Trophoblast cell (in vitro differentiated cells and primary cell): ENCODE measurements around the gene ACBD6.

ENCODE experiments used
- DNase-seq, 2 donors: peaks; one replicate each; pipeline ENCODE4 v3.0.0-alpha.2; 2016
- H2AFZ ChIP-seq: 2 replicates; pipeline ENCODE4 v1.6.1; 2013; ENCODE audit warnings: low read length, moderate library complexity, mild to moderate bottlenecking; ENCODE audit not compliant: insufficient read depth, poor library complexity
- H2AK5ac ChIP-seq: 2 replicates; pipeline ENCODE4 v1.6.1; 2013; ENCODE audit warnings: mild to moderate bottlenecking, low read length
- H2BK120ac ChIP-seq: 2 replicates; pipeline ENCODE4 v1.6.1; 2013; ENCODE audit warnings: low read length, mild to moderate bottlenecking, moderate library complexity; ENCODE audit not compliant: insufficient read depth, poor library complexity
- H2BK12ac ChIP-seq: 2 replicates; pipeline ENCODE4 v1.6.1; 2013; ENCODE audit warnings: mild to moderate bottlenecking, low read length, moderate library complexity
- H2BK5ac ChIP-seq: 2 replicates; pipeline ENCODE4 v1.6.1; 2013; ENCODE audit warnings: low read length, low read depth, moderate library complexity, mild to moderate bottlenecking; ENCODE audit not compliant: poor library complexity
- H3K14ac ChIP-seq: 2 replicates; pipeline ENCODE4 v1.6.1; 2013; ENCODE audit warnings: mild to moderate bottlenecking, low read length
- H3K18ac ChIP-seq: 2 replicates; pipeline ENCODE4 v1.6.1; 2013; ENCODE audit warnings: mild to moderate bottlenecking, low read length
- H3K23ac ChIP-seq: 2 replicates; pipeline ENCODE4 v1.6.1; 2013; ENCODE audit warnings: low read length
- H3K27ac ChIP-seq: 2 replicates; pipeline ENCODE4 v1.5.1; 2013; ENCODE audit warnings: low read depth, mild to moderate bottlenecking, inconsistent platforms, low read length, moderate library complexity
- H3K27me3 ChIP-seq: 2 replicates; pipeline ENCODE4 v1.6.1; 2013; ENCODE audit warnings: inconsistent platforms, mild to moderate bottlenecking, low read length, moderate library complexity; ENCODE audit not compliant: insufficient read depth
- H3K36me3 ChIP-seq, 2 experiments: 1 replicate in 1 of 2; 2 replicates in 1 of 2; pipeline ENCODE4 v1.6.1; 2013; ENCODE audit warnings: low read length in 2 of 2, mild to moderate bottlenecking in 2 of 2, moderate library complexity in 1 of 2; ENCODE audit not compliant: insufficient read depth in 2 of 2, control insufficient read depth in 1 of 2
- H3K4ac ChIP-seq: 2 replicates; pipeline ENCODE4 v1.6.1; 2013; ENCODE audit warnings: low read depth, mild to moderate bottlenecking, low read length, moderate library complexity
- H3K4me1 ChIP-seq, 2 experiments: 1 replicate in 1 of 2; 2 replicates in 1 of 2; pipeline ENCODE4 v1.6.1; 2013; ENCODE audit warnings: low read length in 2 of 2, mild to moderate bottlenecking in 2 of 2, moderate library complexity in 1 of 2; ENCODE audit not compliant: insufficient read depth in 2 of 2, control insufficient read depth in 1 of 2
- H3K4me2 ChIP-seq: 2 replicates; pipeline ENCODE4 v1.6.1; 2013; ENCODE audit warnings: inconsistent platforms, mild to moderate bottlenecking, low read length, moderate library complexity
- H3K4me3 ChIP-seq: 2 replicates; pipeline ENCODE4 v1.5.1; 2013; ENCODE audit warnings: mild to moderate bottlenecking, low read depth, low read length, inconsistent platforms
- H3K79me1 ChIP-seq: one replicate; pipeline ENCODE4 v1.6.1; 2013; ENCODE audit warnings: low read length
- H3K79me2 ChIP-seq: 2 replicates; pipeline ENCODE4 v1.6.1; 2013; ENCODE audit warnings: low read length, mild to moderate bottlenecking; ENCODE audit not compliant: control insufficient read depth, insufficient read depth, poor library complexity
- H3K9ac ChIP-seq: 2 replicates; pipeline ENCODE4 v1.6.1; 2013; ENCODE audit warnings: mild to moderate bottlenecking, low read length
- H3K9me3 ChIP-seq: 2 replicates; pipeline ENCODE4 v1.6.1; 2013; ENCODE audit warnings: low read depth, mild to moderate bottlenecking, control low read depth, inconsistent platforms, low read length; ENCODE audit not compliant: insufficient read depth
- H4K12ac ChIP-seq: 2 replicates; pipeline ENCODE4 v1.6.1; 2013; ENCODE audit warnings: low read depth, mild to moderate bottlenecking, low read length, moderate library complexity
- H4K8ac ChIP-seq: 2 replicates; pipeline ENCODE4 v1.6.1; 2013; ENCODE audit warnings: low read depth, mild to moderate bottlenecking, low read length, moderate library complexity
- H4K91ac ChIP-seq: one replicate; pipeline ENCODE4 v1.6.1; 2013; ENCODE audit warnings: low read depth, mild to moderate bottlenecking, low read length, moderate library complexity
- WGBS: extraction: QIAGEN DNeasy Blood & Tissue Kit; methylation state at CpG from one replicate; pipeline ENCODE4 v1.1.7; 2013; ENCODE audit warnings: missing lambda C conversion rate; ENCODE audit not compliant: insufficient read length, insufficient coverage; ENCODE audit errors: extremely low coverage; 5-methylcytosine and 5-hydroxymethylcytosine counted together

The ACBD6 gene

DNA sequence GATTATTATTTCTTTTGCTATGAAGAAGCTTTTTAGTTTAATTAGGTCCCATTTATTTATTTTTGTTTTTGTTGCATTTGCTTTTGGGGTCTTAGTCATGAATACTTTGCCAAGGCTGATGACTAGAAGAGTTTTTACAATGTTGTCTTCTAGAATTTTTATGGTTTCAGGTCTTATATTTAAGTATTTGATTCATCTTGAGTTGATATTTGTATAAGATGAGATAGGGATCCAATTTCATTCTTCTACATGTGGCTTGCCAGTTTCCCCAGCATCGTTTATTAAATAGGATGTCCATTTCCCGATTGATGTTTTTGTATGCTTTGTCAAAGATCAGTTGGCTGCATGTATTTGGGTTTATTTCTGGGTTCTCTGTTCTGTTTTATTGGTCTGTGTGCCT is 8.5 kb upstream of the ACBD6 start:
- H4K91ac ChIP-seq = no peak overlapping the region
- no peak overlapping the region for H3K4me3 ChIP-seq
- no peak overlapping the region for H3K9ac ChIP-seq
- no peak overlapping the region for H3K18ac ChIP-seq
- no peaks in the 10 kb centered on the region for H3K4me1 ChIP-seq
- H3K27me3 ChIP-seq = no peaks in the 10 kb centered on the region
- H3K27ac ChIP-seq = no peak overlapping the region
- no peak for DNase-seq
- no peak overlapping the region for H3K4ac ChIP-seq
- WGBS = no CpG with 5 or more reads among the region's 2 CpGs
- H3K4me2 ChIP-seq = no peak overlapping the region
- H2BK12ac ChIP-seq = no peak overlapping the region
- H3K79me1 ChIP-seq = no peaks in the 10 kb centered on the region
- H3K23ac ChIP-seq = no peak overlapping the region
- peaks cover 9% of the 10 kb centered on the region for H3K9me3 ChIP-seq
- no peak overlapping the region for H2BK120ac ChIP-seq
- H4K12ac ChIP-seq = no peak overlapping the region
- H2AFZ ChIP-seq = no peak overlapping the region
- H2AK5ac ChIP-seq = no peak overlapping the region
- no peak overlapping the region for H4K8ac ChIP-seq
- H3K14ac ChIP-seq = no peak overlapping the region
- H2BK5ac ChIP-seq = no peak overlapping the region
- H3K79me2 ChIP-seq = no peaks in the 10 kb centered on the region
- no peaks in the 10 kb centered on the region for H3K36me3 ChIP-seq

DNA sequence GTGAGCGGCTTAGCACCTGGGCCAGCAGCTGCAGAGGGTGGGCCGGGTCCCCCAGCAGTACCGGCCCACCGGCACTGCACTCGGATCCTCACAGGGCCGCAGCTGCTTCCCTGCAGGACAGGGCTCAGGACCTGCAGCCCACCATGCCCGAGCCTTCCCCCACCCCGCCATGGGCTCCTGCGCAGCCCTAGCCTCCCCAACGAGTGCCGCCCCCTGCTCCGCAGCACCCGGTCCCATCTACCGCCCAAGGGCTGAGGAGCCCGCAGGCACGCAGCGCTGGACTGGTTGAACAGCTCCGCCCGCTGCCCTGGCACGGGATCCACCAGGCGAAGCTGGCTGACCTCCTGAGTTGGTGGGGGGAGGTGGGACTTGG is 6.3 kb upstream of the ACBD6 start:
- Histone ChIP-seq H3K79me2 (no peaks in the 10 kb centered on the region), H3K23ac (no peak overlapping the region), H3K4me1 (no peaks in the 10 kb centered on the region), H3K14ac (no peak overlapping the region), H3K9me3 (peaks cover 9% of the 10 kb centered on the region), H2BK12ac (no peak overlapping the region), H3K27me3 (no peaks in the 10 kb centered on the region), H3K27ac (no peak overlapping the region), H4K8ac (no peak overlapping the region), H2BK5ac (no peak overlapping the region), H3K79me1 (no peaks in the 10 kb centered on the region), H3K4me3 (no peak overlapping the region), H4K91ac (no peak overlapping the region), H3K9ac (no peak overlapping the region), H3K36me3 (no peaks in the 10 kb centered on the region), H2AK5ac (no peak overlapping the region), H3K18ac (no peak overlapping the region), H4K12ac (no peak overlapping the region), H2BK120ac (no peak overlapping the region), H3K4me2 (no peak overlapping the region), H2AFZ (no peak overlapping the region), H3K4ac (no peak overlapping the region)
- no CpG with 5 or more reads among the region's 21 CpGs for WGBS
- no peak for DNase-seq

DNA sequence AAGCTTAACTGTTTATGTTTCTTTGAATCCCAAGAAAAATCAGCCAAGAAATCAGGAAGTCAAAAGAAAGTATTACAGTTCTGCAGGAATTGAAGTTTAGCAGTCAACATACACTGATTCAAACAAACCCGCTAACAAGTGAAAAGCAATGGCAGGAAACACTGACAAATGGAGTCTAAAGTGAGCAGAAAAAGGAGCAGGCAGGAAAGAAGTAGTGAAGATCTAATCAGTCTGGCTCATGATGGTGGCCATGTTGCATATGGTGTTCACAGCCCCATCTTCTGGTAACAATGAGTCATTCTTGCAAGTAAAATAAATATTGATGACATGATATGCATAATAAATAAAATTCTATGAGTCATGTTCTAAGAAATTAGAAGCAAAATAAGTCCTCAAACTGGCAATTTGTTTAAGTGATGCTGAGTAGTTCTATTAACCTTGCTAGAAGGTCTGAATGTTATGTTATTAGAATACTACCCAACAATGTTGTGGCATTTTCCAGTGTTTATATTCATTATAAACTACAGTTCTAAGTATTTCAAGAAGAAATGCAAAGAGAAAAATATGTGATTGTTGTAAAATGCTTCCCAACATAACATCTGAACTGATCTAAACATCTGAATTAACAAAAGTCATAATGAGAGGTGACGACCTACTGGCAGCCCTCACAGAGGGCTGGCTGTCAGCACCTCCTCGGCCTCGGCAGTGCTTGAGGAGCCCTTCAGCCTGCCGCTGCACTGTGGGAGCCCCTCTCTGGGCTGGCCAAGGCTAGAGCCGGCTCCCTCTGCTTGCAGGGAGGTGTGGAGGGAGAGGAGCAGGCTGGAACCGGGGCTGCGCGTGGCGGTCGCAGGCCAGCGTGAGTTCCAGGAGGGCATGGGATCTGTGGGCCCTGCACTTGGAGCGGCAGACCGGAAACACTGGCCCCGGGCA is 5.7 kb upstream of the ACBD6 start:
- Histone ChIP-seq H3K4me3 (no peak overlapping the region), H3K79me1 (no peaks in the 10 kb centered on the region), H2AFZ (no peak overlapping the region), H4K12ac (no peak overlapping the region), H3K9ac (no peak overlapping the region), H3K18ac (no peak overlapping the region), H3K27ac (no peak overlapping the region), H3K79me2 (no peaks in the 10 kb centered on the region), H3K9me3 (peaks cover 9% of the 10 kb centered on the region), H3K14ac (no peak overlapping the region), H3K4ac (no peak overlapping the region), H3K36me3 (no peaks in the 10 kb centered on the region), H3K27me3 (no peaks in the 10 kb centered on the region), H4K8ac (no peak overlapping the region), H2BK5ac (no peak overlapping the region), H2AK5ac (no peak overlapping the region), H4K91ac (no peak overlapping the region), H2BK120ac (no peak overlapping the region), H2BK12ac (no peak overlapping the region), H3K23ac (no peak overlapping the region), H3K4me2 (no peak overlapping the region), H3K4me1 (no peaks in the 10 kb centered on the region)
- no CpG with 5 or more reads among the region's 15 CpGs for WGBS
- DNase-seq = peak in 1 of 2 donors; percentile 10

DNA sequence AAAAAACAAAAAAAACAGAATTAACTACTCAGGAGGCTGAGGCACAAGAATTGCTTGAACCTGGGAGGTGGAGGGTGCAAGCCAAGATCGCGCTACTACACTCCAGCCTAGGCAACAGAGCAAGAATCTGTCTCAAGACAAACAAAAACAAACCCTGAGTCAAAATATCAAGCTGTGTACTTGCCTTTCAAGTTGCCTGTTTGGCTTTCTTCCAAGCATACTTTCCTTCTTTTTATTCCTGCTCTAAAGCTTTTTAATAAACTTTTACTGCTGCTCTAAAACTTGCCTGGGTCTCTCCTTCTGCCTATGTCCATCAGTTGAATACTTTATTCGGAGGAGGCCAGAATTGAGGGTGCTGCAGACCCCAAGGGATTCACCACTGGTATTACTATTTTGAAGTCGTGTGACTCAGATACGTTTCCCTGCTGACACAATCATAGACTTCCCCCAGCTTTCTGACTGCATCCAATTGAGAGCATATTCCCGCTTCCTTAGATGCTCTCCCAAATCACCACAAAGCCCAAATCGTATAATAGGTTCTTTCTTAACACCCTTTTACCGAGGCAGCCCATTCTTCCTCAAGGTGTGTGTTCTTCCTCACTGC is 3.5 kb upstream of the ACBD6 start:
- H3K27ac ChIP-seq = no peak overlapping the region
- H4K91ac ChIP-seq = no peak overlapping the region
- H2BK5ac ChIP-seq = no peak overlapping the region
- H3K9me3 ChIP-seq = peaks cover 7% of the 10 kb centered on the region
- H2AK5ac ChIP-seq = no peak overlapping the region
- H4K12ac ChIP-seq = no peak overlapping the region
- peaks cover 9% of the 10 kb centered on the region for H3K79me2 ChIP-seq
- H3K4me3 ChIP-seq = no peak overlapping the region
- H3K27me3 ChIP-seq = no peaks in the 10 kb centered on the region
- no peak overlapping the region for H2BK120ac ChIP-seq
- H3K9ac ChIP-seq = no peak overlapping the region
- H4K8ac ChIP-seq = no peak overlapping the region
- no peak overlapping the region for H2AFZ ChIP-seq
- no peak overlapping the region for H3K23ac ChIP-seq
- no peak overlapping the region for H2BK12ac ChIP-seq
- no peak overlapping the region for H3K18ac ChIP-seq
- H3K14ac ChIP-seq = no peak overlapping the region
- peaks cover 2 to 3% of the 10 kb centered on the region in 2 experiments for H3K4me1 ChIP-seq
- peaks cover 11% of the 10 kb centered on the region for H3K79me1 ChIP-seq
- no peaks in the 10 kb centered on the region for H3K36me3 ChIP-seq
- WGBS = no CpG with 5 or more reads among the region's 8 CpGs
- no peak for DNase-seq
- H3K4ac ChIP-seq = no peak overlapping the region
- no peak overlapping the region for H3K4me2 ChIP-seq
